ENCODE data around the gene SDS.
"Not testable (repeated sequence)": the region's sequence is repeated elsewhere in the genome, so short reads cannot be mapped to it uniquely, and the experiment has no call there.

SDS gene

DNA sequence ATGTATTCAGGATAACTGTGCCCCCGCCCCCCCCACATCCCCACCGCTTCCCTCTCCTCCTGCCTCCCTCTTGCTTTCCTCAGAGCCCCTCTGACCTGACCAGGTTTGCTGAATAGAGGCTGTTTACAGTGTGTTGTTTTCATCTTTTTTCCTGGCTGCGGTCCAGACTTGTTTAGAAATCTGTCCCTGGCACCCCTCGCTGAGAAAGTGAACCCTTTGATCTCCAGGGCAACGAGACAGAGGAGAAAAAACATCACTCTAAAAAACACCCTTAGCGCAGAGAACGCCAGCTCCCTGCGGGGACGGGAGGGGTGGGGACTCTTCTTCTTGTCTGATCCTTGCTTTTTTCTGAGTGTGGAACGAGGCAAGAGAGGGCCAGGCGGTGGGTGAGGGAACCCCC is 22.5 kb downstream of the SDS start:
- no peak for DNase-seq (ENCODE audit: low read depth, low spot score)

DNA sequence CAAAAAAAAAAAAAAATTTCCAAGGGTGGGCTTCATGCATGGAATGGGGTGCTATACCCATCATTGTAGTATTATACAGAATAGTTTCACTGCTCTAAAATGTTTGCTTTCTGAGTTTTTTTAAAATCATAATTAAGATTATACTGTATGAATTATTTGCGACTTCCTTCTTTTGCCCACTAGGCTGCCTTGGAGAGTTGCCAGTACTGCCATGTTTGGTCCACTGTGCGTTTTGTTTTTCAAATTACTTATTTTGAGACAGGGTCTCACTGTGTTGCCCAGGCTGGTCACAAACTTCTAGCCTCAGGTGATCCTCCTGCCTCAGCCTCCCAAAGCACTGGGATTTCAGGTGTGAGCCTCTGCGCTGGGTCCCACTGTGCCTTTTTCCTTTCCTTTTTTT is 25.4 kb downstream of the SDS start:
- DNase-seq (ENCODE audit: low read depth, low spot score), result no peak

DNA sequence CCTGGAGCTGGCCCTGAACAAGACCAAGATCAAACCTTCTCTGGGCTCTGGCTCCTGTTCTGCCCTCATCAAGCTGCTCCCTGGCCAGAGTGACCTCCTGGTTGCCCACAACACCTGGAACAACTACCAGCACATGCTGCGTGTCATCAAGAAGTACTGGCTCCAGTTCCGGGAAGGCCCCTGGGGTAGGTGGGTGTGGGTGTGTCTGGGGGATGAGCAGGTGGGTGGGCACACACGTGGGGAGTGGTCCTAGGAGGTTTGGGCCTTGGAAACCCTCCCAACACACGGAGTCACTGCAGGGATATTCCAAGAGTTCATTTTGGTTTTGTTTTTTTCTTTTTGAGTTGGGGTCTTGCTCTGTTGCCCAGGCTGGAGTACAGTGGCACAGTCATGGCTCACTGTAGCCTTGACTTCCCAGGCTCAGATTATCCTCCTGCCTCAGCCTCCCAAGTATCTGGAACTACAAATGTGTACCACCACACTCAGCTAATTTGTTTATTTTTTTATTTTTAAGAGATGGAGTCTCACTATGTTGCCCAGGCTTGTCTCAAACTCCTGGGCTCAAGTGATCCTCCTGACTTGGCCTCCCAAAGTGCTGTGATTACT is 28.8 kb downstream of the SDS start:
- DNase-seq (ENCODE audit: low read depth, low spot score), result no peak

DNA sequence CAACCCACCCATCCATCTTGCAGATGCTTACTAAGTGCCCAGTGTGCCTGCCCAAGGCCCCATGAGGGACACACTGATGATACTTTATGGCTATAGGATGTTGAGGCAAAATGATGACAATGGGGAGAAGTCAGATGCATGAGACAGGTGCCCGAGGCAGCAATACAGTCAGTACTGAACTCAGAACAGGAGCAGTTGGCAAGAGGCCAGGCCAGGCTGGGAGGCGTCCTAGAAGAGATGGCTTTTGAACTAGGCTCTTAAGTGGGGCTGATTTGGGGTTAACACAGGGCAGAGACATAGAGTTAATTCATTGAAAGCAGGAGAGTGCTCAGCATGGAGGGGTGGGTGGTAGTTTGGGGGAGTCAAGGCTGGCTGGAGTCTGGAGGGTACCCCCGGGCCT is 29.7 kb downstream of the SDS start:
- no peak for DNase-seq (ENCODE audit: low read depth, low spot score)

DNA sequence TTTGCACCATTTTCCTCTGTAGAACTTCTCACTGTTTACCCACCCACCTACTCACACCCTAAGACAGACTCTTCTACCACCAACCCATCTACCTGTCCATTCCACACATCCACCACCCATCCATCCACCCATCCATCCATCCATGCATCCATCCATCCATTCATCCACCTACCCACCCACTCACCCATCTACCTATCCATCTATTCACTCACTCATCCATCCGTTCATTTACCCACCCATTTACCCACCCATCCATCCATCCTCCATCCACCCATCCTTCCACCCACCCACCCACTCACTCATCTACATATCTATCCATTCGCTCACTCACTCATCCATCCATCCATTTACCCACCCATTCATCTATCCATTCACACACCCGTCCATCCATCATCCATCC is 30.2 kb downstream of the SDS start:
- no peak for DNase-seq (ENCODE audit: low read depth, low spot score)

DNA sequence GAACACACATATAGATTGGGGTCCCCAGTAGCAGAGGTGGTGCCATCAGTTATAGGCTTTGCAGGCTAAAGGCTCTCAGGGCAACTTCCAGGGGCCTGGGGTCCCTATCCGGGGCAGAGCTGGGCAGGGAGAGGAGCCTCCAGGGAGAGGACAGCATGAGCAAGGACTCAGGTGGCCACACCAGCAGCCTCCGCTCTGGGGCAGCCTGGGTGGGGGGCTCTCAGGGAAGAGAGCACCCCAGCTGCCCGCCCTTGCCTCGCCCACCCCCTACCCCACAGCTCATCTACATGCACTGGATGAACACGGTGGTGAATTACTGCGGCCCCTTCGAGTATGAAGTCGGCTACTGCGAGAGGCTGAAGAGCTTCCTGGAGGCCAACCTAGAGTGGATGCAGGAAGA is 31.3 kb downstream of the SDS start:
- no peak for DNase-seq (ENCODE audit: low read depth, low spot score)

DNA sequence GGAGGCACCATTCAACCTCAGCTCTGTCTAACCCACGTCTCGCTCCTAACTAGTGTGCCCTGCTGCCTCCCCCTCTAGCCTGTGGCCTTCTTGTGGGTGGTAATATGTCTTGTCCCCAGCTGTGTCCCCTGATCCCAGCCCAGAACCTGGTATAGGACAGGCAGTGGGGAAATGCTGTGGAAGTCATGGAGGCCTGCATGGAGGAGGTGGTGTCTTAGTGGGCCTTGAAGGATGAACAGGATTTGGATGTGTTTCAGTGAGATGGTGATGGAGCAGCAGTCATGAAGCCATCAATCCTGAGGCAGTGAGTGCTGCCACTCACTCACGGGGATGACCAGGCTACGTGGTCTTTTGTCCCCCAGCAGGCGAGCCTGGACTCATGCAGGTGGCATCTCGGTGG is 31.9 kb downstream of the SDS start:
- DNase-seq (ENCODE audit: low read depth, low spot score), result no peak

DNA sequence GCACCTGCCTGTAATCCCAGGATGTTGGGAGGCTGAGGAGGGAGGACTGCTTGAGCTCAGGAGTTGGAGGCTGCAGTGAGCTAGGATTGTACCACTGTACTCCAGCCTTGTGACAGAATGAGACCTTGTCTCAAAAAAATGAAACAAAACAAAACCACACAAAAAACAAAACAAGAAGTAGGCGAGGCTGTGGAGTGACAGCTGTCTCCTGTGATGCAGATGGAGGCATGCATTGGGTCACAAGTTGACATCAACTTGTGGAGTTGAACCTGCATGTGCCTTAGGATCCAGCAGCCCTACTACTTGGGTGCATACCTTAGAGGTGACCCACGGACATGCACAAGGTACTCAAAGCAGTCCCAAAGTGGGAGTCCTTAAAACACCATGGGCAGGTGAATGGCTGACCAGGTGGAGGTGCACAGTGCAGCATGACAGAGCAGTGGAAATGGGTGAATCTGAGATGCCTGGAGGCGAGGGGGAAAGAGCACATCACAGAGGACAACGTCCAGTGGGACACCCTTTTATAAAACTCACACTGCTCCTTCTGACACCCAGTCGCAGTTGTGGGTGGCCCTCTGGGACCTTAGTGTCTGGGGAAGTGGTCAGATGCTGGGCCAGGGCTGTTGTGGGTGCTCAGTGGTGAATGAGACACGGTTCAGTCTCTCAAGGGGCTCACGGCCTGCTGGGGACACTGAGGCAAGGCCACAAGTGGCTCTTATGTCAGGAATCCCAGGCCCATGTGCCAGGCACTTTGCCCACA is 32.6 kb downstream of the SDS start:
- DNase-seq (ENCODE audit: low read depth, low spot score), result no peak

DNA sequence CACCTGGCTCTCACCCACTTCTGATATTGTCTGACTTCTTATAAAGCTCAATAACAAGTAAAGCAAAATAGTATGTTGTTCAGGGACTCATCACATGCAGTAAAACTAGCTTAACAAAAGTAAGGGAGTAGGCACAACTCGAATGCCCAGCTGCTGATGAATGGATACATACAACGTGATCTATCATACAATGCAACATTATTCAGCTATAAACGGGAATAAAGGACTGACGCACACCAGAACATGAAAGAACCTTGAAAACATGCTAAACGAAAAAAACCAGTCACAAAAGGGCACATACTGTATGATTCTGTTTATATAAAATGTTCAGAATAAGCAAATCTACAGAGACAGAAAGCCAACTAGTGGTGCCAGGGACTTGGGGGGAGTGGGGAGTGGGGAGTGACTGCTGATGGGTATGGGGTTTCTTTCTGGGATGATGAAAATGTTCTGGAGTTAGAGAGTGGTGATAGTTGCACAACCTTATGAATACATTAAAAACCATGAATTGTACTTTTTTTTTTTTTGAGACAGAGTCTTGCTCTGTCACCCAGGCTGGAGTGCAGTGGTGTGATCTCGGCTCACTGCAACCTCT is 34.2 kb downstream of the SDS start:
- no peak for DNase-seq (ENCODE audit: low read depth, low spot score)

DNA sequence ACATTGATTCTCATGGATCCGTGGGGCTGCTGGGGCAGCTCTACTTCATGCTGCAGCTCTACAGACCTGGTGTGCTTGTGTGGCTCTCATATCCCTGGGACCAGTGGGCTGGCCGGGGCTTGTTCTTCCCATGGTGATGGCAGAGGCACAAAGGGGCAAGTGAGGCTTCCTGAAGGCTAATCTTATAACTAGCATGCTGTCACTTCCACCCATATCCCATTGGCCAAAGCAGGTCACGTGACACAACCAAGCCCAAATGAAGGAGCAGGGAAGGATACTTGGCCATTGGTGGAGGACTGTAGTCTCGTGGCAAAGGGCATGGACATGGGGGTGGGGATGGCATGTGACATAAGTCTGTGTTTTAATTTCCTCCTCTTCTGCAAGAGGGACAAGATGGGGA is 35.4 kb downstream of the SDS start:
- no peak for DNase-seq (ENCODE audit: low read depth, low spot score)

DNA sequence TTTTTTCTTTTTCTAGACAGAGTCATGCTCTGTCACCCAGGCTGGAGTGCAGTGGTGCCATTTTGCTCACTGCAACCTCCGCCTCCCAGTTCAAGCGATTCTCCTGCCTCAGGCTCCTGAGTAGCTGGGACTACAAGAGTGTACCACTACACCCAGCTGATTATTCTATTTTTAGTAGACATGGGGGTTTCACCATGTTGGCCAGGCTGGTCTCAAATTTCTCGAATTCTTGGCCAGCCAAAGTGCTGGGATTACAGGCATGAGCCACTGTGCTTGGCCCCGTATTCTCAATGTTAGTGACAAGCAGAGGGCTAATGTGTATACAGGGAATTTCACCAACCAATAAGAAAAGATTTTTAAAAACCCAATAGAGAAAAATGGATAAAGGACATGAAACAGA is 36.9 kb downstream of the SDS start:
- DNase-seq (ENCODE audit: low read depth, low spot score), result no peak

DNA sequence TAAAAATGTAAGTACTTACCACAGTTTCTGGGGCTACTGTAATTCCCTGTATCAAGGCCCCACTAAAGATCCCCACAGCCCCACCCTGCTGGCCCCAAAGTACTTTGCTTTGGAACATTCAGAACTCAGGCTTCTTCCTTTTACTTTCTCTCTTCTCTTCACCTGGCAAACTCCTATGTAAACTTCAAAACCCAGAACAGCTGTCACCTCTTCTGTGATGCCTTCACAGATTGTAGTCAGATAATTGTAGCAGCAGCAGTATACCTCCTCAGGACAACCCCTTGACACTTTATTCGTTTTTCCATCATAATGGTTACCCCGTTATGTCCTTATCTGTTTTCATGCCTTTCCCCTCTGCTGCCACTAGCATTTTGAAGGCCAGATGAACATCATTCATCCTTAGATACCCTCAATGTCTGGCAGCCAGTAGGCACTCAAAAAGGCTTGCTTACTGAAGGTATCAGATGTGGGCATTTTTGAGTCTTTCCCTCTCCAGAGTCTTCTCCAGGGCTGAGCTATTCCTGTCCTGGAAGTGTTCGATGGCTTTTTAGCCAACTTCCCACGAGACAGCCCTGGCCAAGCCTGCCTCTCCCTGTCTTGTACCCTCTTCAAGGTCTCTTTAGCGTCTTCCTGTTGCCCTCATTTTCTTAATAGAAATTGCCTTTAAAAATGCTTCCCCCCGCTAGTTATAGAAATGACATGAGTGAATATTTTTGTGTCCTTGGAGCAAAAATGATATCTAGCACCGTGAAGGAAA is 37.9 kb downstream of the SDS start:
- DNase-seq (ENCODE audit: low read depth, low spot score), result no peak

DNA sequence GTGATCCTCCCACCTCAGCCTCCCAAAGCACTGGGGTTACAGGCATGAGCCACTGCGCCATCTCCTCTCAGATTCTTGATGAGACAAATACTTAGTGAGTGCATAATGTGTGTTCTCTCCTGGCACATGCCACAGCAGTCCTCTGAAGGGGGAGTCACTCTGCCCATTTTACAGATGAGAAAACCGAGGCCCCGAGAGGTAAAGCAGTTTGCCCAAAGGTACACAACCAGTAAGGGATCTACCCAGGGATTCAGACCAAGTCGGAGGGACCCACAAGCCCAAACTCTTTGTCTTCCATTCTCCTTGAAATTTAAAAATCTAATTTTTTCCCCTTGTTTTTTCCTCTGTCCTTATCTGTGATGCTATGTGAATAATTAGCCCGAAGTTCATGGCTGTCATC is 39.0 kb downstream of the SDS start:
- no peak for DNase-seq (ENCODE audit: low read depth, low spot score)

DNA sequence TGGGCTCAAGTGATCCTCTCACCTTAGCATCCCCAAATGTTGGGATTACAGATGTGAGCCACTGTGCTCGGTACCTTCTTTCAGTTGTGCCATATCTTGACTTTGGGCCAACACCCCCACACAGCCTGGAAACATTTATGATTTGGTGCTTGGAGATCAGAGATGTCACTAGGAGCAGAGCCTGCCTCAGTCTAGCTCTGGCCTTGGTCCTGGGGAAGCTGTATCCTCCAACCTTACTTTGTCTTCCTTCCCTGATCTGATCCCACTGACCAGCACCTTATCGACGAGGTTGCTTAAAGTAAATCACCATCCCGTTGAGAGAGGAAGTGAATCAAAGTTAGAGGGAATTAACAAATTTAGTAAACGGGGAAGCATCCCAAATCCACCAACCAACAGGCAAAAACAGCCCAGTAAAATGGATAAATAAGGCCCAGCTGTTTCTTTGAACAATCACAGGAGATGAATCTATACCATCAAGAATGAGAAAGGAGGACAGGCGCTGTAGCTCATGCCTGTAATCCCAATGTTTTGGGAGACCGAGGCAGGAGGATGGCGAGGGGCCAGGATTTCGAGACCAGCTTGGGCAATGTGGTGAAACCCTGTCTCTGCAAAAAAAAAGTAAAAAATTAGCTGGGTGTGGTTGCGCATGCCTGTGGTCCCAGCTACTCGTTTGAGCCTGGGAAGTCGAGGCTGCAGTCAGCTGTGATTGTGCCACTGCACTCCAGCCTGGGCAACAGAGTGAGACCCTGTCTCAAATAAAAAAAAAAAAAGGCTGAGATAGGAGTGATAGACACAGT is 41.9 kb downstream of the SDS start:
- no peak for DNase-seq (ENCODE audit: low read depth, low spot score)

DNA sequence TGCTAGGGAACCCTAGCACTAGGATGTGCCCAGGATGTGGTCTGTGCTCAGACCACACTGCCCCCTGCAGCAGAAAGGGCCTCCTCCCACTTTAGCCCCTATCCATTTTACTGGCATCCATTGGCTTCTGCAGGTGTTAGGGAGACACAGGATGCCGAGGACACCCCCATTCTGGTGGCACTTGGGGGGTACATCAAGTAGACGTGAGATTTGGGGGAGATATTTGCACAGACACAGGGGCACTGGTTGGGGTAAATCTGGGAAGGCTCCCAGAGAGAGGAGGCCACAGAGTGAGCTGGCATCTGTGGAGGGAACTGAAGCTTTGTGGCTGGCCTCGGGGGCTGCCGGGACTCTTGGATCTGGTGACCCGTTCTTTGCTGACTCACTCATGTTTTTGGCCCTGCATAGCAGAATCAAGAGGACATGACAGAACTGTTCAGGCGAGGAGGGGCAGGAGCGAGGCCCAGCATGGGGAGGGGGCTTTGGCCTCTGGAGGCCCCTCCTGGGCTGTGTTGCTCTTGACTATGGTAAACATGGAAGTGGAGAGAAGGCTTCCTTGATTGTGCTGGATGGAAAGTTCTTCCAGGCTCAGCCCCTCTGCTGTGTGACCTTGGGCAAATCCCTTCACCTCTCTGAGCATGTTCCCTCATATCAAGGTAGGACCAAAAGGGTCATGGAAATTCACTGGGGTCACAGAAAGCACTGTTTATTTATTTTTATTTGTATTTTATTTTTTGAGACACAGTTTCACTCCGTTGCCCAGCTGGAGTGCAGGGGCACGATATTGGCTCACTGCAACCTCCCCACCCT is 43.5 kb downstream of the SDS start:
- DNase-seq (ENCODE audit: low read depth, low spot score), result no peak

DNA sequence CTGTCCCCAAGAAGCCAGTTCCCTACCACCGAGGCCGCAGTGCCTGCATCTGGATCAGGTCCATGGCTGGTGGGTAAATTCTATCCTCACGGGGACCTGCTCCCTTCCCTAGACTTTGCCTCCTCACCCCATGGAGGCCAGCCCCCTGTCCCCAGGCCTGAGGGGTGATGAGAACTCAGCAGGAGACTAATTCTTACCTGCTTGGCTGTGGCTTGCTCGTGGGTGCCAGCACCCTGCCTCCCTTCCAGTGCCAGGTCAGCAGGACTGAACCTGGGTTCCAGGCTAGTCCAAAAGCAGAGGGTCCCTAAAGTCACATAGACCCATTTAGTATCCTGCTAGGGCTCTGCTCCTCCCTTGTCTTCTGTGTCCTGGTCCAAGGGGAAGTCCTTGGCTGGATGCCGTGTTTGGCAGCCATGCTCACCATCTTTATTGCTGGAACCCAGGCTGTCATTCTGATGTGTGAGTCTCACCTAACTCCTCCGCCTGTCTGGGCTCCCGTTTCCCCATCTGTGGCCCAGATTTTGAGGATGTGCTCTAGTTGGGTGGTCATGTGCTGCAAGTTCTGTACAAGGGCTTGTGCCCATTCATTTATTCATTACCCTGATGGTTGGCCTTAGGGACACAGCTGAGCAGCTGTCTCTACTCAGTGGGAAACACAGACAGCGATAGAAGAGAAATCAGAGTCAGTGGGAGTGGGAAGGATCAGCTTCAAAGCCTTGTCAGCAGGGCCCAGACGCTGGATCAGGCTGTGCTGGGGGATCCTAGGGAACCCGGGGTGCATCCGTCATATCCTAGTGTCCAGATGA is 44.4 kb downstream of the SDS start:
- DNase-seq (ENCODE audit: low read depth, low spot score), result no peak

DNA sequence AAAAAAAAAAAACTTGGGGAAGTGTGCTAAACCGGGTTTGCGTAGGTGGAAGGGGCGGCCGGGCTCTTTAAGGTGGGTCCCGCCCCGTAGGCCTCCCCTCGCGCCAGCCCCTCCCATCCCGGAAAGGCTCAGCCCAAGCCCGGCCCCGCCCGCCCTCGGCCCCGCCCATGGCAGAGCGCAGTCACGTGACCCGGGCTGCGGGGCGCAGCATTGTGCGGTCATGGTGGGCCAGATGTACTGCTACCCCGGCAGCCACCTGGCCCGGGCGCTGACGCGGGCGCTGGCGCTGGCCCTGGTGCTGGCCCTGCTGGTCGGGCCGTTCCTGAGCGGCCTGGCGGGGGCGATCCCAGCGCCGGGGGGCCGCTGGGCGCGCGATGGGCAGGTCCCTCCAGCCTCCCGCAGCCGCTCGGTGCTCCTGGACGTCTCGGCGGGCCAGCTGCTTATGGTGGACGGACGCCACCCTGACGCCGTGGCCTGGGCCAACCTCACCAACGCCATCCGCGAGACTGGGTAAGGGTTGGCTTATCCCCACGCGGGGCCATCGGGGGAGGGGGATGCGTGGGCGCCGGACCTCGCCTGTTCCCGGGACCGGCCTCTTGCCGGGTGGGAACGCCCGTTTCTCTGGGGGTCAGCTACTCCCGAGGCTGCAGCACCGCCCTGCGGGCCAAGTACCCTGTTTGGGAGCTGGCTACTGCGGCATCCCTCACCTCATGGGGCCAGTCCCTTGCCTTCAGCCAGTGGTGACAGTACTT is 45.1 kb downstream of the SDS start, which contains the start of gene PLBD2:
TSS of gene PLBD2 (plus strand) at position 207 of the 752 bp plus-strand sequence. CDS start at position 221, 14 bp downstream.
- DNase-seq (ENCODE audit: low read depth, low spot score), result no peak

DNA sequence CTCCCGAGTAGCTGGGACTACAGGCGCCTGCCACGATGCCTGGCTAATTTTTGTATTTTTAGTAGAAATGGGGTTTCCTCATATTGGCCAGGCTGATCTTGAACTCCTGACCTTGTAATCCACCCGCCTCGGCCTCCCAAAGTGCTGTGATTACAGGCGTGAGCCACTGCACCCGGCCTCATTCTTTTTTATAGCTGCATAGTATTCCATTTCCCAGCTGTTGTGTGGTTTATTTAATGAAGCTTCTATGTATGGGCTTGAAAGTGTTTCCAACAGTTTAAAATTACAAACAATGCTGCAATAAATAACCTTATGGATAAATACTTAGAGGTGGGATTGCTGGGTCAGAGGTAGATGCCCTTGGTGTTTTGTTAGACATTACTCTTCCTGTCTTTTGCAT is 49.5 kb downstream of the SDS start:
- not testable (repeated sequence) for DNase-seq (ENCODE audit: low read depth, low spot score)

DNA sequence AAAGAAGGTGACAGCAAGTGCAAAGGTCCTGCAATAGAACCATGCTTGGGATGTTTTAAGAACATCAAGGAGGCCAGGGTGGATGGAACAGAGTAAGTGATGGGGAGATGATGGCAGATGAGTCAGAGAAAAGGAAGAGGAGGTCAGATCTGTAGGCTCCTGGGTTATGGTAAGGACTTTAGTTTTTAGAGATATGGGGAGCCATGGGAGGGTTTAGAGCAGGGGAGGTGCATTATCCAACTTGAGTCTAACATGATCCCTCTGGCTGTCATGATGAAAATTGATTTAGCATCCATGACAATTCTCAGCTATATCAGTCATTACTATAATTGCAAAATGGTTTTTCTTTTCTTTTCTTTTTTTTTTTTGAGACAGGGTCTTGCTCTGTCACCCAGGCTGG is 52.6 kb downstream of the SDS start:
- no peak for DNase-seq (ENCODE audit: low read depth, low spot score)
